ENCODE data around the gene TRPV3.
"Not testable (repeated sequence)": the region's sequence is repeated elsewhere in the genome, so short reads cannot be mapped to it uniquely, and the experiment has no call there.

Gene TRPV3

GRCh38 chr17:3466355-3466754 is 91.3 kb downstream of the TRPV3 start:
- DNase-seq: not testable (repeated sequence)

All from activated effector memory CD4-positive, alpha-beta T cell treated with Interleukin-2 at 50 U/mL for 16 hours (primary cell).